ENCODE results near the gene PM20D2.

DNA sequence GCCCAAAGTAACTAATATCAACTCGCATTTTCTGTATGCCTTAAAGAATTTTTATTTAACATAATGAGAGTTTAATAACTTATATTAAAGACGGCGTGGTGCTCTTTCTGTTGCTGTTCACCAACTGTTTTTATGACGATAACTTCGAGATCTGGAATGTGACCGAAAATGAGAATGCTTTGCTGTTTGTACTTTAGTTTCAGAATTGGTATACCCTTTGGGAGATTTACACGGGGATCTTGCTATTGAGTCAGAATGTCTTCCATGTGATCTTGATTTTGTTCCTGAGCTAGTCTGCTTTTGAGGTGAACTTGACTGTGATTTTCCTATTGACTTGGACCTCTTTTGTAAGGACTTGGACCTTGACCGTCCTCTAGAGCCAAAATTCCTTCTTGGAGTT, 47.4 kb upstream of the PM20D2 start:
- TF ChIP-seq POLR2A (IDR thresholded peaks at IDR 0.05): no peak
- TF ChIP-seq, protein P1, sequence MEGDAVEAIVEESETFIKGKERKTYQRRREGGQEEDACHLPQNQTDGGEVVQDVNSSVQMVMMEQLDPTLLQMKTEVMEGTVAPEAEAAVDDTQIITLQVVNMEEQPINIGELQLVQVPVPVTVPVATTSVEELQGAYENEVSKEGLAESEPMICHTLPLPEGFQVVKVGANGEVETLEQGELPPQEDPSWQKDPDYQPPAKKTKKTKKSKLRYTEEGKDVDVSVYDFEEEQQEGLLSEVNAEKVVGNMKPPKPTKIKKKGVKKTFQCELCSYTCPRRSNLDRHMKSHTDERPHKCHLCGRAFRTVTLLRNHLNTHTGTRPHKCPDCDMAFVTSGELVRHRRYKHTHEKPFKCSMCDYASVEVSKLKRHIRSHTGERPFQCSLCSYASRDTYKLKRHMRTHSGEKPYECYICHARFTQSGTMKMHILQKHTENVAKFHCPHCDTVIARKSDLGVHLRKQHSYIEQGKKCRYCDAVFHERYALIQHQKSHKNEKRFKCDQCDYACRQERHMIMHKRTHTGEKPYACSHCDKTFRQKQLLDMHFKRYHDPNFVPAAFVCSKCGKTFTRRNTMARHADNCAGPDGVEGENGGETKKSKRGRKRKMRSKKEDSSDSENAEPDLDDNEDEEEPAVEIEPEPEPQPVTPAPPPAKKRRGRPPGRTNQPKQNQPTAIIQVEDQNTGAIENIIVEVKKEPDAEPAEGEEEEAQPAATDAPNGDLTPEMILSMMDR (IDR thresholded peaks at IDR 0.05): no peak

All from testis (tissue), 2 donors.